ENCODE measurements around the gene ZFY. TPM values are rescaled to one million over a fixed set of nuclear protein-coding genes. Genes with fewer than 3 reads are reported as not detected.
"Not testable (repeated sequence)": the region's sequence is repeated elsewhere in the genome, so short reads cannot be mapped to it uniquely, and the experiment has no call there.

ZFY gene
- total RNA-seq, 1 experiment from 2014 or later, result 0.18 TPM

GRCh38 chrY:2979283-2979682 lies 44.1 kb downstream of the ZFY start:
- Histone ChIP-seq H3K4me3 (ENCODE audit: low read depth in 2 of 2, low read length in 2 of 2) (no peak overlapping the region), H3K9me3 (ENCODE audit: control insufficient read depth, insufficient read depth, low read depth, low read length) (no peaks in the 10 kb centered on the region), H3K4me1 (ENCODE audit: control insufficient read depth, insufficient read depth, low read length) (no peaks in the 10 kb centered on the region), H3K36me3 (ENCODE audit: control insufficient read depth, insufficient read depth, low read length) (no peaks in the 10 kb centered on the region), H3K27me3 (ENCODE audit: control insufficient read depth, insufficient read depth, low read length) (no peaks in the 10 kb centered on the region), H3K27ac (ENCODE audit: low read length) (no peak overlapping the region)
- in situ Hi-C loops (cut with HindIII; ENCODE audit: low pct_unique_long_range_greater_than_20kb, low sequenced_read_pairs), result no loop called here
- intact Hi-C loops (cut with micrococcal nuclease; ENCODE audit: unreplicated experiment), result no loop called here
- BruUV-seq (replicated peaks), result no TSS peak
- DNase-seq (ENCODE audit: low read depth, low spot score) (no peak), ATAC-seq (no peak)
- ChIA-PET CTCF (no interaction called here), POLR2A (no interaction called here)
- TF ChIP-seq TCF7L2 (IDR thresholded peaks at IDR 0.05; ENCODE audit: low read depth, low read length) (no peak), SIN3A (IDR thresholded peaks at IDR 0.05; ENCODE audit: borderline replicate concordance, insufficient read depth, low read depth, low read length) (no peak), POLR2AphosphoS5 (IDR thresholded peaks at IDR 0.05; ENCODE audit: low read depth, low read length) (no peak), REST (IDR thresholded peaks at IDR 0.05; ENCODE audit: insufficient read depth in 1 of 2, low read depth in 2 of 2, low read length in 1 of 2) (no peak)
- TF ChIP-seq, protein P1, sequence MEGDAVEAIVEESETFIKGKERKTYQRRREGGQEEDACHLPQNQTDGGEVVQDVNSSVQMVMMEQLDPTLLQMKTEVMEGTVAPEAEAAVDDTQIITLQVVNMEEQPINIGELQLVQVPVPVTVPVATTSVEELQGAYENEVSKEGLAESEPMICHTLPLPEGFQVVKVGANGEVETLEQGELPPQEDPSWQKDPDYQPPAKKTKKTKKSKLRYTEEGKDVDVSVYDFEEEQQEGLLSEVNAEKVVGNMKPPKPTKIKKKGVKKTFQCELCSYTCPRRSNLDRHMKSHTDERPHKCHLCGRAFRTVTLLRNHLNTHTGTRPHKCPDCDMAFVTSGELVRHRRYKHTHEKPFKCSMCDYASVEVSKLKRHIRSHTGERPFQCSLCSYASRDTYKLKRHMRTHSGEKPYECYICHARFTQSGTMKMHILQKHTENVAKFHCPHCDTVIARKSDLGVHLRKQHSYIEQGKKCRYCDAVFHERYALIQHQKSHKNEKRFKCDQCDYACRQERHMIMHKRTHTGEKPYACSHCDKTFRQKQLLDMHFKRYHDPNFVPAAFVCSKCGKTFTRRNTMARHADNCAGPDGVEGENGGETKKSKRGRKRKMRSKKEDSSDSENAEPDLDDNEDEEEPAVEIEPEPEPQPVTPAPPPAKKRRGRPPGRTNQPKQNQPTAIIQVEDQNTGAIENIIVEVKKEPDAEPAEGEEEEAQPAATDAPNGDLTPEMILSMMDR (IDR thresholded peaks at IDR 0.05), result no peak

DNA sequence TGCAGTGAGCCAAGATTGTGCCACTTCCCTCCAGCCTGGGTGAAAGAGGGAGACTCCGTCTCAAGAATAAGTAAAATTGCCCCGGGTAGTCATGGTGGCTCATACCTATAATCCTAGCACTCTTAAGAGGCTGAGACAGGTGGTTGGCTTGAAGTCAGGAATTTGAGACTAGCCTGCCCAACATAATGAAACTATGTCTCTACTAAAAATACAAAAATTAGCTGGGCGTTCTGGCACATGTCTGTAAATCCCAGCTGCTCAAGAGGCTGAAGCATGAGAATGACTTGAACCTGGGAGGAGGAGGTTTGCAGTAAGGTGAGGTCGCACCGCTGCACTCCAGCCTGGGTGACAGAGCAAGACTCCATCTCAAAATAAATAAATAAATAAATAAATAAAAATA lies 49.3 kb downstream of the ZFY start:
- in situ Hi-C loops (cut with HindIII; ENCODE audit: low pct_unique_long_range_greater_than_20kb, low sequenced_read_pairs) (no loop called here), intact Hi-C loops (cut with micrococcal nuclease; ENCODE audit: unreplicated experiment) (no loop called here)
- H3K4me1 ChIP-seq (ENCODE audit: control insufficient read depth, insufficient read depth, low read length), result no peaks in the 10 kb centered on the region
- no peaks in the 10 kb centered on the region for H3K9me3 ChIP-seq (ENCODE audit: control insufficient read depth, insufficient read depth, low read depth, low read length)
- no peak overlapping the region for H3K27ac ChIP-seq (ENCODE audit: low read length)
- ATAC-seq (no peak), DNase-seq (ENCODE audit: low read depth, low spot score) (no peak)
- no peaks in the 10 kb centered on the region for H3K36me3 ChIP-seq (ENCODE audit: control insufficient read depth, insufficient read depth, low read length)
- no peak overlapping the region for H3K4me3 ChIP-seq (ENCODE audit: low read depth in 2 of 2, low read length in 2 of 2)
- TF ChIP-seq POLR2AphosphoS5 (IDR thresholded peaks at IDR 0.05; ENCODE audit: low read depth, low read length) (no peak), TCF7L2 (IDR thresholded peaks at IDR 0.05; ENCODE audit: low read depth, low read length) (no peak), REST (IDR thresholded peaks at IDR 0.05; ENCODE audit: insufficient read depth in 1 of 2, low read depth in 2 of 2, low read length in 1 of 2) (no peak), SIN3A (IDR thresholded peaks at IDR 0.05; ENCODE audit: borderline replicate concordance, insufficient read depth, low read depth, low read length) (no peak)
- TF ChIP-seq, protein P1 (IDR thresholded peaks at IDR 0.05), result no peak
- BruUV-seq (replicated peaks), result no TSS peak
- H3K27me3 ChIP-seq (ENCODE audit: control insufficient read depth, insufficient read depth, low read length), result no peaks in the 10 kb centered on the region
- POLR2A ChIA-PET, result no interaction called here
- CTCF ChIA-PET, result no interaction called here

GRCh38 chrY:2987178-2987577 lies 52.0 kb downstream of the ZFY start:
- CTCF ChIA-PET; ATAC-seq; DNase-seq (ENCODE audit: low read depth, low spot score); H3K27ac ChIP-seq (ENCODE audit: low read length); POLR2A ChIA-PET; H3K9me3 ChIP-seq (ENCODE audit: control insufficient read depth, insufficient read depth, low read depth, low read length); H3K4me3 ChIP-seq (ENCODE audit: low read depth in 2 of 2, low read length in 2 of 2); H3K4me1 ChIP-seq (ENCODE audit: control insufficient read depth, insufficient read depth, low read length); in situ Hi-C loops (cut with HindIII; ENCODE audit: low pct_unique_long_range_greater_than_20kb, low sequenced_read_pairs); H3K36me3 ChIP-seq (ENCODE audit: control insufficient read depth, insufficient read depth, low read length); H3K27me3 ChIP-seq (ENCODE audit: control insufficient read depth, insufficient read depth, low read length); intact Hi-C loops (cut with micrococcal nuclease; ENCODE audit: unreplicated experiment); BruUV-seq (replicated peaks): not testable (repeated sequence)

GRCh38 chrY:2997369-2997768 lies 62.2 kb downstream of the ZFY start:
- H3K27ac ChIP-seq (ENCODE audit: low read length); H3K4me1 ChIP-seq (ENCODE audit: control insufficient read depth, insufficient read depth, low read length); in situ Hi-C loops (cut with HindIII; ENCODE audit: low pct_unique_long_range_greater_than_20kb, low sequenced_read_pairs); CTCF ChIA-PET; H3K36me3 ChIP-seq (ENCODE audit: control insufficient read depth, insufficient read depth, low read length); intact Hi-C loops (cut with micrococcal nuclease; ENCODE audit: unreplicated experiment); H3K27me3 ChIP-seq (ENCODE audit: control insufficient read depth, insufficient read depth, low read length); POLR2A ChIA-PET; BruUV-seq (replicated peaks); DNase-seq (ENCODE audit: low read depth, low spot score); H3K4me3 ChIP-seq (ENCODE audit: low read depth in 2 of 2, low read length in 2 of 2); ATAC-seq; H3K9me3 ChIP-seq (ENCODE audit: control insufficient read depth, insufficient read depth, low read depth, low read length): not testable (repeated sequence)

All from Panc1 (cell line).